Esophagus muscularis mucosa (tissue), 3 donors: ENCODE results near the gene TMPRSS11D.

Source experiments
- POLR2A ChIP-seq: fragments of 450-650 bp; IDR thresholded peaks from one replicate; pipeline ENCODE4 v1.6.1; 2017; ENCODE audit warnings: antibody characterized with exemption, moderate library complexity, mild to moderate bottlenecking, low read depth
- TF ChIP-seq, protein P1 (sequence below), 3 experiments: fragments of 200-600 bp in 2 of 3; fragments of 450-650 bp in 1 of 3; sonication (generic) in 2 of 3; IDR thresholded peaks; one replicate each; pipeline ENCODE4 v1.5.1; 2017 to 2019; ENCODE audit warnings: antibody characterized with exemption in 3 of 3, mild to moderate bottlenecking in 2 of 3, moderate library complexity in 1 of 3

DNA sequence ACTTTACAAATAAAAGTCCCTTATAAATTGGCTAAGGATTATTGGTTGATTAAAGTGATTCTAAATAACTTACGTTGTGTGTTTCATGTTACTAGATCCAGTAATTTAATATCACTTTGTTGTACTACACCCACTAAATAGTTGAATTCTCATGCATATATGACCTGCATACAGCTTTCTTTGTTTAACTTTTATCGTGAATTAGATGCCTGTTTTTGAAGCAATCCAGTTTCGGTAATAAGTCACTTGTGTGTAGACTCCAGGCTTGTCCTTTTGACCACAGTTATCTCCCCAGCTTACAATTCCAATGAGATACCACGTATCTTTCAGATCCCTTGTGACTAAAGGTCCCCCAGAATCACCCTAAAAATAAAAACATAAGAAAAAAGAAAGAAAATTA is 27.3 kb upstream of the TMPRSS11D start:
- TF ChIP-seq, protein P1, sequence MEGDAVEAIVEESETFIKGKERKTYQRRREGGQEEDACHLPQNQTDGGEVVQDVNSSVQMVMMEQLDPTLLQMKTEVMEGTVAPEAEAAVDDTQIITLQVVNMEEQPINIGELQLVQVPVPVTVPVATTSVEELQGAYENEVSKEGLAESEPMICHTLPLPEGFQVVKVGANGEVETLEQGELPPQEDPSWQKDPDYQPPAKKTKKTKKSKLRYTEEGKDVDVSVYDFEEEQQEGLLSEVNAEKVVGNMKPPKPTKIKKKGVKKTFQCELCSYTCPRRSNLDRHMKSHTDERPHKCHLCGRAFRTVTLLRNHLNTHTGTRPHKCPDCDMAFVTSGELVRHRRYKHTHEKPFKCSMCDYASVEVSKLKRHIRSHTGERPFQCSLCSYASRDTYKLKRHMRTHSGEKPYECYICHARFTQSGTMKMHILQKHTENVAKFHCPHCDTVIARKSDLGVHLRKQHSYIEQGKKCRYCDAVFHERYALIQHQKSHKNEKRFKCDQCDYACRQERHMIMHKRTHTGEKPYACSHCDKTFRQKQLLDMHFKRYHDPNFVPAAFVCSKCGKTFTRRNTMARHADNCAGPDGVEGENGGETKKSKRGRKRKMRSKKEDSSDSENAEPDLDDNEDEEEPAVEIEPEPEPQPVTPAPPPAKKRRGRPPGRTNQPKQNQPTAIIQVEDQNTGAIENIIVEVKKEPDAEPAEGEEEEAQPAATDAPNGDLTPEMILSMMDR (IDR thresholded peaks at IDR 0.05), result no peak
- TF ChIP-seq POLR2A, result no peak
